ENCODE data around the gene NEURL2.

- TF ChIP-seq CTCF (IDR thresholded peaks at IDR 0.05) (no peak), EZH2 (IDR thresholded peaks at IDR 0.05) (no peak), EZH2phosphoT487 (IDR thresholded peaks at IDR 0.05) (no peak)
These were observed 19.9 kb upstream of the NEURL2 start for GRCh38 chr20:45910670-45911485.
